Measurements from ENCODE around the gene TTC17. TPM values are rescaled to one million over a fixed set of nuclear protein-coding genes. Genes with fewer than 3 reads are reported as not detected.

Gene TTC17
- total and polyA plus RNA-seq, 2 donors (not counting 1 experiment from before 2014, with no cell fraction given): 68.7 to 176 TPM

DNA sequence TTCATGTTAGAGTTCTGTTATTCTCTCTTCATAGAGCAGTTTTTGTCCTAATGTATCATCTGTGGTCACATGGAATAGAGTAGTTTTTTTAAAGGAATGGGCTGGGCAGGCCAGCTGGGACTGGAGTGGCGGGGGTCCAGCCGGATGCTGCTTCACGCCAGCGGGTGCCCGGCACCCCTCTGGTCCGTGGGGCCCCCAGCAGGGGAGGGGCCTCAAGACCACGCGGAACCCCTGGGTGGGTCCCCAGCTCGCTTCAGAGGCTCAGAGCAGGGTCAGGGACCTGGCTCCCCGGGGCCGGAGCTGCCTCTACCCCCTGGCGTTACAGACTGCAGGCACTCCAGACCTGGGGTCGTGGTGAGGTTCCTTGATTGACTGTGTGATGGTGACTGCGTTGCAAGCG lies 162.8 kb downstream of the TTC17 start:
- peaks cover 0 to 21% (median 0%) of the 10 kb centered on the region in 3 donors for H3K9me3 ChIP-seq (ENCODE audit: control extremely low read depth in 1 of 3, control insufficient read depth in 2 of 3, insufficient read depth in 1 of 3, low read length in 2 of 3)
- no peak overlapping the region for H3K27ac ChIP-seq (ENCODE audit: low read length in 2 of 2)
- CTCF ChIA-PET: no interaction called here
- POLR2A ChIA-PET: no interaction called here
- no peak overlapping the region for H3K4me2 ChIP-seq (replicated peaks; ENCODE audit: low read depth, low read length, poor library complexity, severe bottlenecking)
- H3K27me3 ChIP-seq (replicated peaks in 1 of 4; ENCODE audit: control extremely low read depth in 1 of 4, control insufficient read depth in 3 of 4, insufficient read depth in 4 of 4, low read length in 3 of 4): peaks cover 0 to 3% (median under 1%) of the 10 kb centered on the region in 4 experiments
- no peak for DNase-seq
- intact Hi-C loops (cut with micrococcal nuclease): no loop called here
- no peak overlapping the region for H3K27ac Mint-ChIP-seq
- no peak overlapping the region for H3K4me3 ChIP-seq (ENCODE audit: control extremely low read depth in 1 of 5, extremely low read depth in 1 of 5, insufficient read depth in 1 of 5, low read depth in 2 of 5, low read length in 4 of 5)
- H3K9me3 Mint-ChIP-seq (ENCODE audit: insufficient read depth): peaks cover 4% of the 10 kb centered on the region
- no peaks in the 10 kb centered on the region for H3K79me2 ChIP-seq (ENCODE audit: control insufficient read depth, insufficient read depth, low read length)
- no peak for TF ChIP-seq EZH2 (IDR thresholded peaks at IDR 0.05; ENCODE audit: borderline replicate concordance, insufficient read depth, low read depth, low read length, poor library complexity, severe bottlenecking)
- TF ChIP-seq, protein P1, sequence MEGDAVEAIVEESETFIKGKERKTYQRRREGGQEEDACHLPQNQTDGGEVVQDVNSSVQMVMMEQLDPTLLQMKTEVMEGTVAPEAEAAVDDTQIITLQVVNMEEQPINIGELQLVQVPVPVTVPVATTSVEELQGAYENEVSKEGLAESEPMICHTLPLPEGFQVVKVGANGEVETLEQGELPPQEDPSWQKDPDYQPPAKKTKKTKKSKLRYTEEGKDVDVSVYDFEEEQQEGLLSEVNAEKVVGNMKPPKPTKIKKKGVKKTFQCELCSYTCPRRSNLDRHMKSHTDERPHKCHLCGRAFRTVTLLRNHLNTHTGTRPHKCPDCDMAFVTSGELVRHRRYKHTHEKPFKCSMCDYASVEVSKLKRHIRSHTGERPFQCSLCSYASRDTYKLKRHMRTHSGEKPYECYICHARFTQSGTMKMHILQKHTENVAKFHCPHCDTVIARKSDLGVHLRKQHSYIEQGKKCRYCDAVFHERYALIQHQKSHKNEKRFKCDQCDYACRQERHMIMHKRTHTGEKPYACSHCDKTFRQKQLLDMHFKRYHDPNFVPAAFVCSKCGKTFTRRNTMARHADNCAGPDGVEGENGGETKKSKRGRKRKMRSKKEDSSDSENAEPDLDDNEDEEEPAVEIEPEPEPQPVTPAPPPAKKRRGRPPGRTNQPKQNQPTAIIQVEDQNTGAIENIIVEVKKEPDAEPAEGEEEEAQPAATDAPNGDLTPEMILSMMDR (IDR thresholded peaks at IDR 0.05): no peak
- no peak overlapping the region for H3K9ac ChIP-seq (ENCODE audit: low read length)
- no peak overlapping the region for H3K4me3 Mint-ChIP-seq
- no peaks in the 10 kb centered on the region for H3K36me3 ChIP-seq (replicated peaks in 1 of 2; ENCODE audit: control extremely low read depth in 1 of 2, control insufficient read depth in 1 of 2, extremely low read depth in 1 of 2, insufficient read depth in 2 of 2, low read length in 1 of 2)
- WGBS (ENCODE audit: insufficient coverage): 92% methylated on average over 13 of the region's 15 CpGs
- H3K4me1 ChIP-seq (ENCODE audit: control insufficient read depth in 2 of 2, insufficient read depth in 2 of 2, low read length in 2 of 2): no peaks in the 10 kb centered on the region
- no peak overlapping the region for H2AFZ ChIP-seq (ENCODE audit: insufficient read depth, low read depth, low read length, poor library complexity, severe bottlenecking)
- no peak for ATAC-seq (ENCODE audit: low read depth)
- H3K27me3 Mint-ChIP-seq: peaks cover 17% of the 10 kb centered on the region
- H4K20me1 ChIP-seq (ENCODE audit: control insufficient read depth, insufficient read depth, low read length, poor library complexity, severe bottlenecking): no peaks in the 10 kb centered on the region
- H3K4me1 Mint-ChIP-seq: no peaks in the 10 kb centered on the region

- ChIA-PET POLR2A (no interaction called here), CTCF (no interaction called here)
- TF ChIP-seq EZH2 (IDR thresholded peaks at IDR 0.05; ENCODE audit: borderline replicate concordance, insufficient read depth, low read depth, low read length, poor library complexity, severe bottlenecking): no peak
- TF ChIP-seq, protein P1 (IDR thresholded peaks at IDR 0.05): no peak
- H3K27ac Mint-ChIP-seq: no peak overlapping the region
- H3K4me1 Mint-ChIP-seq: no peaks in the 10 kb centered on the region
- H3K9me3 Mint-ChIP-seq (ENCODE audit: insufficient read depth): peaks cover 4% of the 10 kb centered on the region
- Histone ChIP-seq H3K4me2 (replicated peaks; ENCODE audit: low read depth, low read length, poor library complexity, severe bottlenecking) (no peak overlapping the region), H3K79me2 (ENCODE audit: control insufficient read depth, insufficient read depth, low read length) (no peaks in the 10 kb centered on the region), H3K27me3 (replicated peaks in 1 of 4; ENCODE audit: control extremely low read depth in 1 of 4, control insufficient read depth in 3 of 4, insufficient read depth in 4 of 4, low read length in 3 of 4) (no peaks in the 10 kb centered on the region), H3K4me3 (ENCODE audit: control extremely low read depth in 1 of 5, extremely low read depth in 1 of 5, insufficient read depth in 1 of 5, low read depth in 2 of 5, low read length in 4 of 5) (no peak overlapping the region), H3K9ac (ENCODE audit: low read length) (no peak overlapping the region), H3K27ac (ENCODE audit: low read length in 2 of 2) (no peak overlapping the region), H2AFZ (ENCODE audit: insufficient read depth, low read depth, low read length, poor library complexity, severe bottlenecking) (no peak overlapping the region), H4K20me1 (ENCODE audit: control insufficient read depth, insufficient read depth, low read length, poor library complexity, severe bottlenecking) (no peaks in the 10 kb centered on the region), H3K36me3 (replicated peaks in 1 of 2; ENCODE audit: control extremely low read depth in 1 of 2, control insufficient read depth in 1 of 2, extremely low read depth in 1 of 2, insufficient read depth in 2 of 2, low read length in 1 of 2) (no peaks in the 10 kb centered on the region), H3K9me3 (ENCODE audit: control extremely low read depth in 1 of 3, control insufficient read depth in 2 of 3, insufficient read depth in 1 of 3, low read length in 2 of 3) (peaks cover 0 to 21% (median 0%) of the 10 kb centered on the region in 3 donors), H3K4me1 (ENCODE audit: control insufficient read depth in 2 of 2, insufficient read depth in 2 of 2, low read length in 2 of 2) (no peaks in the 10 kb centered on the region)
- intact Hi-C loops (cut with micrococcal nuclease): no loop called here
- DNase-seq: no peak
- no peak overlapping the region for H3K4me3 Mint-ChIP-seq
- peaks cover 12% of the 10 kb centered on the region for H3K27me3 Mint-ChIP-seq
- ATAC-seq (ENCODE audit: low read depth): no peak
- WGBS (ENCODE audit: insufficient coverage): no CpG with 5 or more reads among the region's 2 CpGs
Measured at GRCh38 chr11:43523632-43524031, 164.9 kb downstream of the TTC17 start.
